A673 (cell line): ENCODE data around the gene ATP8B2. TPM values are rescaled to one million over a fixed set of nuclear protein-coding genes. Genes with fewer than 3 reads are reported as not detected.
"Not testable (repeated sequence)": the region's sequence is repeated elsewhere in the genome, so short reads cannot be mapped to it uniquely, and the experiment has no call there.

Experiments
- BruUV-seq: library from RNA; stranded (reverse); fragments of 400-500 nt; replicated peaks from 2 replicates; lab custom pipeline; 2021; lab: Mats Ljungman, UMichigan
- CTCF ChIA-PET: fragments of 300-600 bp; sonication (Branson Sonifier 250); formaldehyde crosslinking; loops from one replicate; lab custom pipeline; 2022; ENCODE audit warnings: antibody characterized with exemption; lab: Charles Lee
- POLR2A ChIA-PET: fragments of 300-600 bp; sonication (Branson Sonifier 250); formaldehyde crosslinking; loops from one replicate; lab custom pipeline; 2022; ENCODE audit warnings: antibody characterized with exemption; ENCODE audit not compliant: low non-redundant PET; lab: Charles Lee
- DNase-seq: peaks from one replicate; pipeline ENCODE4 v3.0.0-alpha.2; 2015; ENCODE audit warnings: low spot score
- H3K27ac ChIP-seq: fragments of 200-600 bp; sonication (generic); 2 replicates; pipeline ENCODE4 v1.5.1; 2016; ENCODE audit warnings: mixed run types, low read depth, mild to moderate bottlenecking, mixed read lengths, antibody characterized with exemption, low read length; ENCODE audit not compliant: poor library complexity, severe bottlenecking
- H3K27me3 ChIP-seq: fragments of 200-600 bp; sonication (generic); replicated peaks from 2 replicates; pipeline ENCODE4 v1.6.1; 2017; ENCODE audit warnings: mixed run types, low read depth, mild to moderate bottlenecking, mixed read lengths, antibody characterized with exemption, low read length; ENCODE audit not compliant: insufficient read depth, poor library complexity
- H3K36me3 ChIP-seq: fragments of 200-600 bp; sonication (generic); 2 replicates; pipeline ENCODE4 v1.6.1; 2016; ENCODE audit warnings: mixed run types, mild to moderate bottlenecking, mixed read lengths, antibody characterized with exemption, low read length; ENCODE audit not compliant: insufficient read depth, poor library complexity, severe bottlenecking
- H3K4me1 ChIP-seq: fragments of 200-600 bp; sonication (generic); 2 replicates; pipeline ENCODE4 v1.6.1; 2017; ENCODE audit warnings: mixed run types, mild to moderate bottlenecking, mixed read lengths, antibody characterized with exemption, low read length; ENCODE audit not compliant: insufficient read depth, poor library complexity, severe bottlenecking
- H3K4me3 ChIP-seq: fragments of 200-600 bp; sonication (generic); 2 replicates; pipeline ENCODE4 v1.5.1; 2016; ENCODE audit warnings: low read depth, mixed run types, mild to moderate bottlenecking, mixed read lengths, low read length; ENCODE audit not compliant: poor library complexity, severe bottlenecking
- H3K9me3 ChIP-seq: fragments of 200-600 bp; sonication (generic); 2 replicates; pipeline ENCODE4 v1.6.1; 2016; ENCODE audit warnings: mixed run types, low read depth, mild to moderate bottlenecking, mixed read lengths, antibody characterized with exemption, low read length; ENCODE audit not compliant: poor library complexity, severe bottlenecking
- EZH2 ChIP-seq: fragments of 200-600 bp; sonication (generic); IDR thresholded peaks from 2 replicates; pipeline ENCODE4 v1.6.1; 2017; ENCODE audit warnings: borderline replicate concordance, low read depth, mild to moderate bottlenecking, mixed read lengths, antibody characterized with exemption, low read length; ENCODE audit not compliant: poor library complexity, severe bottlenecking
- intact Hi-C: fragments of 100-400 bp; cut with micrococcal nuclease; formaldehyde crosslinking; loops from one replicate; pipeline ENCODE4 v1.10.0; 2022; ENCODE audit not compliant: unreplicated experiment
- total RNA-seq: library from RNA; stranded (reverse); gene quantifications from 2 replicates; pipeline ENCODE4 v1.2.3, GENCODE V29; 2021
- TF ChIP-seq, protein P1 (sequence below): fragments of 300-800, 200-600 bp; sonication (generic); conservative IDR thresholded peaks from 2 replicates; pipeline ENCODE4 v1.5.1; 2017; ENCODE audit warnings: low read depth, mild to moderate bottlenecking, antibody characterized with exemption, low read length, moderate library complexity, mixed read lengths

The ATP8B2 gene
- total RNA-seq, 1 experiment from 2014 or later: 29.1 TPM

DNA sequence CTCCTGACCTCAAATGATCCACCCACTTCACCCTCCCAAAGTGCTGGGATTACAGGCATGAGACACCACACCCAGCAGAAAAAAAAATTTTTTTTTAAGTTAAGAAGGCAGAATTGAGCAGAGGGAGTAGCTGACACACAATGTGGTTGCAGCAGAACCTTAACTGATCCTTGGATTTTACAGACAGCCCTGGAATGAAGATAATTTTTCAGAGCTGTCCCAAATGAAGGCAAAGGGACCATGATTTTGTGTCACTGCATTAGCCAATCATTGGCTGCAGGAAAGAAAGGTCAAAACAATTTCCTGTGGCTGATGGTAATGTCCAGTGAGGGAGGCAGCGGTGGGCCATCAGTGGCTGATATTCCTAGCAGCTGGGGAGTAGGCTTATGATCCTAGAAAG lies 23.7 kb upstream of the ATP8B2 start:
- Histone ChIP-seq H3K36me3 (no peaks in the 10 kb centered on the region), H3K27ac (no peak overlapping the region), H3K4me3 (no peak overlapping the region), H3K9me3 (no peaks in the 10 kb centered on the region), H3K4me1 (no peaks in the 10 kb centered on the region), H3K27me3 (no peaks in the 10 kb centered on the region)
- TF ChIP-seq, protein P1, sequence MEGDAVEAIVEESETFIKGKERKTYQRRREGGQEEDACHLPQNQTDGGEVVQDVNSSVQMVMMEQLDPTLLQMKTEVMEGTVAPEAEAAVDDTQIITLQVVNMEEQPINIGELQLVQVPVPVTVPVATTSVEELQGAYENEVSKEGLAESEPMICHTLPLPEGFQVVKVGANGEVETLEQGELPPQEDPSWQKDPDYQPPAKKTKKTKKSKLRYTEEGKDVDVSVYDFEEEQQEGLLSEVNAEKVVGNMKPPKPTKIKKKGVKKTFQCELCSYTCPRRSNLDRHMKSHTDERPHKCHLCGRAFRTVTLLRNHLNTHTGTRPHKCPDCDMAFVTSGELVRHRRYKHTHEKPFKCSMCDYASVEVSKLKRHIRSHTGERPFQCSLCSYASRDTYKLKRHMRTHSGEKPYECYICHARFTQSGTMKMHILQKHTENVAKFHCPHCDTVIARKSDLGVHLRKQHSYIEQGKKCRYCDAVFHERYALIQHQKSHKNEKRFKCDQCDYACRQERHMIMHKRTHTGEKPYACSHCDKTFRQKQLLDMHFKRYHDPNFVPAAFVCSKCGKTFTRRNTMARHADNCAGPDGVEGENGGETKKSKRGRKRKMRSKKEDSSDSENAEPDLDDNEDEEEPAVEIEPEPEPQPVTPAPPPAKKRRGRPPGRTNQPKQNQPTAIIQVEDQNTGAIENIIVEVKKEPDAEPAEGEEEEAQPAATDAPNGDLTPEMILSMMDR: no peak
- TF ChIP-seq EZH2: no peak
- no TSS peak for BruUV-seq
- POLR2A ChIA-PET: no interaction called here
- CTCF ChIA-PET: no interaction called here
- DNase-seq: no peak
- intact Hi-C loops: no loop called here

DNA sequence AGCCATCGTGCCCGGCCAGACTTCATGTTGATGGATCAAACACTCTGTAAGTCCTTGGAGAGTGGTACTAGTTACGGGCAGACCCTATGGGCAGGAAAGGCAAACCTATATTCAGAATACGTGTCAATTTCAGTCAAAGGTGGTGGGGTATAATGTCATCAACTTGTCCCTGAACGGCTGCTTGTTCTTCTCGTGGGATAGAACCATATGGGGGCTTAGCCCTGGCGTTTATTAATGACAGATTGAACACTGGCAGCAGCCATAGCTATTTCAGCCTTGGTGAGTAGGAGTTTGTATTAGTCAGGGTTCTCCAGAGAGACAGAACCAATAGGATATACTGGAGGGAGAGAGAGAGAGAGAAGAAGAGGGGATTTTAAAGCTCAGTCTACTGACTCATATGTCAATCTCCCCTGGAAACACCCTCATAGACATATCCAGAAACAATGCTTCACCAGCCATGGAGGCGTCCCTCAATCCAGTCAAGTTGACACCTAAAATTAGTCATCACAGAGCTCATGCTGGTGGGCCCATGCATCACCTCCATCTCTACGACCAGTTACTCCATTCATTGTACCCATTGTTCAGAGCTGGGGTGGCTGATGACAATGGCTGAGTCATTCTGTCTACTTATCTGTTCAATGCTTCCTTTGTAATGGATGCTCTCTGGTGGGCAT lies 20.5 kb upstream of the ATP8B2 start:
- Histone ChIP-seq H3K27ac (no peak overlapping the region), H3K36me3 (no peaks in the 10 kb centered on the region), H3K9me3 (no peaks in the 10 kb centered on the region), H3K27me3 (no peaks in the 10 kb centered on the region), H3K4me3 (no peak overlapping the region), H3K4me1 (no peaks in the 10 kb centered on the region)
- no TSS peak for BruUV-seq
- ChIA-PET CTCF (no interaction called here), POLR2A (no interaction called here)
- no peak for TF ChIP-seq EZH2
- TF ChIP-seq, protein P1: no peak
- intact Hi-C loops: no loop called here
- DNase-seq: no peak

DNA sequence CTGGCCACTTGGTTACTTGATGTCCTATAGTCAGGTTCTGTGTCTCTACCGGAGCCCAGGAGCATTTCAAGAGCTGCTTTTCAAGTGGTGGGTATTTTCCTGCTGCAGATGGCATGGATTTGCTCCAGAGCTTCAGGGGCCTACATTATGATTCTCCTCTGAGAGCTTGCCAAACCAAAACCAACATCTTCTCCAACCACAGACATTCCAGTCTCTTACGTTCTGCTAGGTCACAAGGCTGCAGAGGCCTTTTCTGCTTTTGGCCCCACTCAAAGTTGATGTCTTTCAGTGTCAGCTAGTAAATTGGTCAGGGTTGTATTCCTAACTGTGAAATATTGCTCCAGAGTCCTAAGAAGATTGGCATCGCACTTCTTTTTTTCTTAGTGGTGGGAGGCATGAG lies 19.2 kb upstream of the ATP8B2 start:
- Histone ChIP-seq H3K4me1 (no peaks in the 10 kb centered on the region), H3K9me3 (no peaks in the 10 kb centered on the region), H3K36me3 (no peaks in the 10 kb centered on the region), H3K27ac (no peak overlapping the region), H3K27me3 (no peaks in the 10 kb centered on the region), H3K4me3 (no peak overlapping the region)
- no TSS peak for BruUV-seq
- CTCF ChIA-PET: no interaction called here
- TF ChIP-seq, protein P1: no peak
- no peak for TF ChIP-seq EZH2
- intact Hi-C loops: no loop called here
- no peak for DNase-seq
- POLR2A ChIA-PET: no interaction called here

DNA sequence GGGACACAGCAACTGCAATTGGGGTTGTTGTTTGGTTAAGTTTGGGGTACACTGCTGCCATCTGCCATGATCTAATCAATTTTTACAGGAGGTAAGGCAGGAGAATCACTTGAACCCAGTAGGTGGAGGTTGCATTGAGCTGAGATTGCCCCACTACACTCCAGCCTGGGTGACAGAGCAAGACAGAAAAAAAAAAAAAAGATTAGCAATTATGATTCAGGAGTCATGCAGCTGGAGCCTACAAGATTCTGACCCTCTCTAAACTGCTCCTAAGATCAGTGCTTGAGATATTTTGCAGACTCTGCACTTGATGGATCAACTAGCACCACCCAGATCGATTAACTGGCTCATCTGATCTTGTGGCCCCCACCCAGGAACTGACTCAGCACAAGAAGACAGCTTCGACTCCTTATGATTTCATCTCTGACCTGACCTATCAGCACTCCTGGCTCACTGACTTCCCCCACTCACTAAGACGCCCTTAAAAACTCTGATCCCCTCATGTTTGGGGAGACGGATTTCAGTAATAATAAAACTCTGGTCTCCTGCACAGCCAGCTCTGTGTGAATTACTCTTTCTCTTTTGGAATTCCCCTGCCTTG lies 17.6 kb upstream of the ATP8B2 start:
- BruUV-seq, CTCF ChIA-PET, intact Hi-C loops: not testable (repeated sequence)

DNA sequence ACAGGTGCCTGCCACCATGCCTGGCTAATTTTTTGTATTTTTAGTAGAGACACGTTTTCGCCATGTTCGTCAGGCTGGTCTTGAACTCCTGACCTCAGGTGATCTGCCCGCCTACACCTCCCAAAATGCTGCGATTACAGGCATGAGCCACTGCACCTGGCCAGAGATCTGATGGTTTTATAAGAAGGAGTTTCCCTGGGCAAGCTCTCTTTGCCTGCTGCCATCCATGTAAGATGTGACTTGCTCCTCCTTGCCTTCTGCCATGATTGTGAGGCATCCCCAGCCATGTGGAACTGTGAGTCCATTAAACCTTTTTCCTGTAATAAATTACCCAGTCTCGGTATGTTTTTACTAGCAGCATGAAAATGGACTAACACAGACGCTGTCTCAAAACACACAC lies 16.2 kb upstream of the ATP8B2 start:
- H3K9me3 ChIP-seq, BruUV-seq, H3K4me1 ChIP-seq, H3K36me3 ChIP-seq, DNase-seq, H3K27me3 ChIP-seq, CTCF ChIA-PET, POLR2A ChIA-PET, intact Hi-C loops, H3K27ac ChIP-seq, H3K4me3 ChIP-seq: not testable (repeated sequence)

More for the DNA sequence above, 17.6 kb upstream of the ATP8B2 start:
- H3K4me3 ChIP-seq, POLR2A ChIA-PET, H3K9me3 ChIP-seq, H3K36me3 ChIP-seq, H3K4me1 ChIP-seq, DNase-seq, H3K27ac ChIP-seq, H3K27me3 ChIP-seq: not testable (repeated sequence)
